GM19238 (cell line): Measurements from ENCODE around the gene PALB2.
A peak's percentile ranks its signal among the peaks of the same experiment; 100 is the strongest.

Source experiments
- DNase-seq: peaks from one replicate; pipeline ENCODE4 v3.0.0; 2011; ENCODE audit warnings: low spot score; ENCODE audit not compliant: insufficient read length

Gene PALB2

DNA sequence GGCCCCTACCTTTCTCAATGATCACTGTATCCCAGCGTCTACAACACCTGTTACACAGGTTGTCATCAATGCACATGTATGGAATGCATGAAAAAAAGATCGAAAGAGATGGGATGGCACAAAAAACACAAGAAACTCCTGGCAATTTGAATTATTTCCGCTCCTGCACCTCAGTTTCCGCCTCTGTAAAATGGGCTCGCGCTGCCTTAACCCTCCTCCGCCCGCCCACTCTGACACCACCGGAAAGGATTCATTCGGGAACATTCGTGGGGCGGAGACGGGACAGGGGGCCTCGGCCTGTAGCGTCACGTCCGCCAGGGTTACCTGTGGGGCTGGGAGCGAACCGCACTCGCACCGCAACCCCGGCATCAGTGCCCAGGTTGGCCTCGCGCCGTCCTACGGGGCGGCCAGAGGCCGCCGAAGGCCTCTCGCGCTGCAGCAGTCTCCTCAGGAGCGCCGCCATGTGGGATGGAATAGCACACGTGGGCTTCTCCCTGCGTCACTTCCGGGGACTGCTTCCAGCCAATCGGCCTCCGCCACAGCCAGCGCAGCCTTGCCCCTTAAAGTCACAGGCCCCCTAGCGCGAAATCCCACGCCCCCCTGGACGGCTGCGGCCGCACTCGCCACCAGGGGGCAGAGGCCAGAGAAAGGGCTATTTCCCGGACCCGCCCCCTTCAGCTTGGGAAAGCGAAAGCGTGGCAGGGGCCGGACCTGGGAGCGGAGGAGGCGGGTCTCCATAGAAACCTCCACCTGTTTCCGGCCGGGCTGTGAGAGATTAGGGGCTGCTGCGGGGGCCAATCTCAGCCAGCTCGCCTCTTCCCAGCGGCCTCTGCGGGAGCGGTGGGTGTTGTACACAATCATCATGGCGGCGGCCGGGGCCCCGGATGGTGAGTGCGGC is 84.0 kb downstream of the PALB2 start, which contains the start of the genes EARS2 and UBFD1:
Gene EARS2 (minus strand): TSS at position 470 of the 898 bp plus-strand sequence. CDS start 7 bp downstream, at position 463.
Gene UBFD1 (plus strand): TSS at position 847 of the 898 bp plus-strand sequence. CDS start 16 bp downstream, at position 863.
- peak; percentile 92 for DNase-seq

- DNase-seq: no peak
These were observed 86.6 kb downstream of the PALB2 start for GRCh38 chr16:23554536-23554935.
